Measurements from ENCODE around the gene TRIM17.

Gene TRIM17

GRCh38 chr1:228405979-228406228 is 10.8 kb downstream of the TRIM17 start:
- Histone ChIP-seq H3K4me2 (ENCODE audit: low read depth, low read length, poor library complexity, severe bottlenecking) (peak overlapping the region; percentile 97), H3K36me3 (ENCODE audit: insufficient read depth, low read length) (peaks cover 8% of the 10 kb centered on the region; the same call in 1 of the 2 replicates), H3K9me3 (ENCODE audit: insufficient read depth, low read depth, low read length) (no peaks in the 10 kb centered on the region), H3F3A (ENCODE audit: low read depth) (no peaks in the 10 kb centered on the region), H3K27me3 (ENCODE audit: insufficient read depth, low read length, poor library complexity, severe bottlenecking) (no peaks in the 10 kb centered on the region), H3K4me1 (ENCODE audit: insufficient read depth, low read length, poor library complexity, severe bottlenecking) (peaks cover 53% of the 10 kb centered on the region), H3K9ac (ENCODE audit: low read depth, low read length, poor library complexity, severe bottlenecking) (peak overlapping the region; percentile 90), H3K4me3 (ENCODE audit: low read length, poor library complexity, severe bottlenecking) (peak overlapping the region; percentile 91), H2AFZ (ENCODE audit: low read length) (peak overlapping the region; percentile 71; the same call in 1 of the 2 replicates), H3K9me2 (replicated peaks; ENCODE audit: low read depth, low read length) (no peaks in the 10 kb centered on the region), H4K20me1 (ENCODE audit: insufficient read depth, low read length, poor library complexity, severe bottlenecking) (peaks cover 55% of the 10 kb centered on the region), H3K79me2 (ENCODE audit: insufficient read depth, low read length) (peaks cover 69% of the 10 kb centered on the region)
- TF ChIP-seq EZH2phosphoT487 (IDR thresholded peaks at IDR 0.05; ENCODE audit: borderline replicate concordance), result no peak
- TF ChIP-seq, protein P1, sequence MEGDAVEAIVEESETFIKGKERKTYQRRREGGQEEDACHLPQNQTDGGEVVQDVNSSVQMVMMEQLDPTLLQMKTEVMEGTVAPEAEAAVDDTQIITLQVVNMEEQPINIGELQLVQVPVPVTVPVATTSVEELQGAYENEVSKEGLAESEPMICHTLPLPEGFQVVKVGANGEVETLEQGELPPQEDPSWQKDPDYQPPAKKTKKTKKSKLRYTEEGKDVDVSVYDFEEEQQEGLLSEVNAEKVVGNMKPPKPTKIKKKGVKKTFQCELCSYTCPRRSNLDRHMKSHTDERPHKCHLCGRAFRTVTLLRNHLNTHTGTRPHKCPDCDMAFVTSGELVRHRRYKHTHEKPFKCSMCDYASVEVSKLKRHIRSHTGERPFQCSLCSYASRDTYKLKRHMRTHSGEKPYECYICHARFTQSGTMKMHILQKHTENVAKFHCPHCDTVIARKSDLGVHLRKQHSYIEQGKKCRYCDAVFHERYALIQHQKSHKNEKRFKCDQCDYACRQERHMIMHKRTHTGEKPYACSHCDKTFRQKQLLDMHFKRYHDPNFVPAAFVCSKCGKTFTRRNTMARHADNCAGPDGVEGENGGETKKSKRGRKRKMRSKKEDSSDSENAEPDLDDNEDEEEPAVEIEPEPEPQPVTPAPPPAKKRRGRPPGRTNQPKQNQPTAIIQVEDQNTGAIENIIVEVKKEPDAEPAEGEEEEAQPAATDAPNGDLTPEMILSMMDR (conservative IDR thresholded peaks at IDR 0.05; ENCODE audit: low read length), result no peak

- H3K9me2 ChIP-seq (replicated peaks; ENCODE audit: low read depth, low read length), result no peaks in the 10 kb centered on the region
- peaks cover 13% of the 10 kb centered on the region; the same call in 1 of the 2 replicates for H3K36me3 ChIP-seq (ENCODE audit: insufficient read depth, low read length)
- no peak for TF ChIP-seq EZH2phosphoT487 (IDR thresholded peaks at IDR 0.05; ENCODE audit: borderline replicate concordance)
- TF ChIP-seq, protein P1 (conservative IDR thresholded peaks at IDR 0.05; ENCODE audit: low read length), result no peak
- H3K4me2 ChIP-seq (ENCODE audit: low read depth, low read length, poor library complexity, severe bottlenecking), result peak overlapping the region; percentile 97
- H4K20me1 ChIP-seq (ENCODE audit: insufficient read depth, low read length, poor library complexity, severe bottlenecking), result peaks cover 60% of the 10 kb centered on the region
- peaks cover 74% of the 10 kb centered on the region for H3K79me2 ChIP-seq (ENCODE audit: insufficient read depth, low read length)
- H3K4me3 ChIP-seq (ENCODE audit: low read length, poor library complexity, severe bottlenecking), result peak overlapping the region; percentile 91
- no peaks in the 10 kb centered on the region for H3K27me3 ChIP-seq (ENCODE audit: insufficient read depth, low read length, poor library complexity, severe bottlenecking)
- peak overlapping the region; percentile 90 for H3K9ac ChIP-seq (ENCODE audit: low read depth, low read length, poor library complexity, severe bottlenecking)
- peaks cover 53% of the 10 kb centered on the region for H3K4me1 ChIP-seq (ENCODE audit: insufficient read depth, low read length, poor library complexity, severe bottlenecking)
- no peaks in the 10 kb centered on the region for H3K9me3 ChIP-seq (ENCODE audit: insufficient read depth, low read depth, low read length)
- H2AFZ ChIP-seq (ENCODE audit: low read length), result no peak overlapping the region
- no peaks in the 10 kb centered on the region for H3F3A ChIP-seq (ENCODE audit: low read depth)
These were observed 11.3 kb downstream of the TRIM17 start for GRCh38 chr1:228405200-228405978.

- no peaks in the 10 kb centered on the region for H3K9me2 ChIP-seq (replicated peaks; ENCODE audit: low read depth, low read length)
- peak overlapping the region; percentile 90 for H3K9ac ChIP-seq (ENCODE audit: low read depth, low read length, poor library complexity, severe bottlenecking)
- H3K4me1 ChIP-seq (ENCODE audit: insufficient read depth, low read length, poor library complexity, severe bottlenecking), result peaks cover 49% of the 10 kb centered on the region
- peaks cover 69% of the 10 kb centered on the region for H4K20me1 ChIP-seq (ENCODE audit: insufficient read depth, low read length, poor library complexity, severe bottlenecking)
- H3K4me2 ChIP-seq (ENCODE audit: low read depth, low read length, poor library complexity, severe bottlenecking), result peak overlapping the region; percentile 97
- peaks cover 77% of the 10 kb centered on the region for H3K79me2 ChIP-seq (ENCODE audit: insufficient read depth, low read length)
- TF ChIP-seq, protein P1 (conservative IDR thresholded peaks at IDR 0.05; ENCODE audit: low read length), result no peak
- peak overlapping the region; percentile 91 for H3K4me3 ChIP-seq (ENCODE audit: low read length, poor library complexity, severe bottlenecking)
- H3K9me3 ChIP-seq (ENCODE audit: insufficient read depth, low read depth, low read length), result no peaks in the 10 kb centered on the region
- peaks cover 19% of the 10 kb centered on the region; the same call in 1 of the 2 replicates for H3K36me3 ChIP-seq (ENCODE audit: insufficient read depth, low read length)
- no peak overlapping the region for H2AFZ ChIP-seq (ENCODE audit: low read length)
- no peaks in the 10 kb centered on the region for H3F3A ChIP-seq (ENCODE audit: low read depth)
- H3K27me3 ChIP-seq (ENCODE audit: insufficient read depth, low read length, poor library complexity, severe bottlenecking), result no peaks in the 10 kb centered on the region
These were observed 12.4 kb downstream of the TRIM17 start for GRCh38 chr1:228404107-228404720.

Measured in Loucy (cell line).